GM15510 (cell line): ENCODE measurements around the gene CDC42SE1.

ENCODE experiments used
- POLR2A ChIP-seq: IDR thresholded peaks from 3 replicates; pipeline ENCODE4 v1.6.1; 2011; ENCODE audit warnings: borderline replicate concordance; ENCODE audit not compliant: insufficient read length; ENCODE audit errors: extremely low read depth

Gene CDC42SE1

GRCh38 chr1:151058692-151059091, 730 bp downstream of the CDC42SE1 start:
- no peak for TF ChIP-seq POLR2A

GRCh38 chr1:151056149-151056548, 3.3 kb downstream of the CDC42SE1 start:
- TF ChIP-seq POLR2A = no peak

- TF ChIP-seq POLR2A = no peak
Observed at GRCh38 chr1:151055581-151055980, 3.8 kb downstream of the CDC42SE1 start.

GRCh38 chr1:151054971-151055547, 4.4 kb downstream of the CDC42SE1 start:
- no peak for TF ChIP-seq POLR2A

- no peak for TF ChIP-seq POLR2A
Observed at GRCh38 chr1:151051356-151052009, 7.9 kb downstream of the CDC42SE1 start.

- no peak for TF ChIP-seq POLR2A
Observed at GRCh38 chr1:151050051-151050688, 9.3 kb downstream of the CDC42SE1 start.

GRCh38 chr1:151049458-151049857, 10.0 kb downstream of the CDC42SE1 start:
- TF ChIP-seq POLR2A = no peak

- TF ChIP-seq POLR2A = no peak
Observed at GRCh38 chr1:151048645-151049032, 10.8 kb downstream of the CDC42SE1 start.

- TF ChIP-seq POLR2A = no peak
Observed at GRCh38 chr1:151047925-151048644, 11.3 kb downstream of the CDC42SE1 start.

GRCh38 chr1:151047591-151047924, 11.9 kb downstream of the CDC42SE1 start, which contains the start of gene C1orf56:
C1orf56 (plus strand) TSS chr1:151047751; CDS start chr1:151047848, 97 bp downstream.
- TF ChIP-seq POLR2A = peak; percentile 59

GRCh38 chr1:151043163-151043562, 16.3 kb downstream of the CDC42SE1 start:
- no peak for TF ChIP-seq POLR2A

- no peak for TF ChIP-seq POLR2A
Observed at GRCh38 chr1:151039521-151039920, 19.9 kb downstream of the CDC42SE1 start.

- TF ChIP-seq POLR2A = no peak
Observed at GRCh38 chr1:151037032-151037431, 22.4 kb downstream of the CDC42SE1 start.

GRCh38 chr1:151036356-151036755, 23.1 kb downstream of the CDC42SE1 start, which contains the start of gene BNIPL:
BNIPL (plus strand) TSS chr1:151036586; CDS start chr1:151036726, 140 bp downstream.
- TF ChIP-seq POLR2A = no peak

- TF ChIP-seq POLR2A = no peak
Observed at GRCh38 chr1:151035167-151035566, 24.3 kb downstream of the CDC42SE1 start.
